Neural progenitor cell (in vitro differentiated cells): ENCODE measurements around the gene SMIM38. TPM values are rescaled to one million over a fixed set of nuclear protein-coding genes. Genes with fewer than 3 reads are reported as not detected.

Source experiments
- DNase-seq: peaks from one replicate; pipeline ENCODE4 v3.0.0-alpha.2; 2016; ENCODE audit warnings: low spot score
- H2AFZ ChIP-seq: fragments of 200-600 bp; sonication (generic); replicated peaks from 2 replicates; pipeline ENCODE4 v1.6.1; 2016; ENCODE audit warnings: antibody characterized with exemption
- H3F3A ChIP-seq: fragments of 200-600 bp; sonication (generic); 2 replicates; pipeline ENCODE4 v1.6.1; 2016; ENCODE audit warnings: antibody characterized with exemption, low read depth
- H3K27ac ChIP-seq: fragments of 200-600 bp; sonication (generic); 2 replicates; pipeline ENCODE4 v1.5.1; 2016; ENCODE audit warnings: mild to moderate bottlenecking
- H3K27me3 ChIP-seq: fragments of 200-600 bp; sonication (generic); 2 replicates; pipeline ENCODE4 v1.6.1; 2016; ENCODE audit warnings: mild to moderate bottlenecking, moderate library complexity
- H3K36me3 ChIP-seq: fragments of 200-600 bp; sonication (generic); 2 replicates; pipeline ENCODE4 v1.5.1; 2016
- H3K4me1 ChIP-seq: fragments of 200-600 bp; sonication (generic); 2 replicates; pipeline ENCODE4 v1.6.1; 2016; ENCODE audit warnings: mixed run types
- H3K4me2 ChIP-seq: fragments of 200-600 bp; sonication (generic); 2 replicates; pipeline ENCODE4 v1.6.1; 2016
- H3K4me3 ChIP-seq: fragments of 200-600 bp; sonication (generic); 2 replicates; pipeline ENCODE4 v1.5.1; 2016
- H3K79me2 ChIP-seq: fragments of 200-600 bp; sonication (generic); 2 replicates; pipeline ENCODE4 v1.6.1; 2016; ENCODE audit warnings: low read depth
- H3K9ac ChIP-seq: fragments of 200-600 bp; sonication (generic); 2 replicates; pipeline ENCODE4 v1.6.1; 2016
- H3K9me3 ChIP-seq: fragments of 200-600 bp; sonication (generic); 2 replicates; pipeline ENCODE4 v1.5.1; 2016; ENCODE audit warnings: low read depth
- H4K20me1 ChIP-seq: fragments of 200-600 bp; sonication (generic); 2 replicates; pipeline ENCODE4 v1.6.1; 2016; ENCODE audit warnings: low read depth
- H3K27ac Mint-ChIP-seq: 3 replicates; pipeline ENCODE4 v1.8.0; 2021; ENCODE audit warnings: mixed read lengths
- H3K27me3 Mint-ChIP-seq: 2 replicates; pipeline ENCODE4 v1.8.0; 2022; ENCODE audit warnings: low read depth, mild to moderate bottlenecking, inconsistent platforms, moderate library complexity, mixed read lengths; ENCODE audit not compliant: insufficient read depth
- H3K36me3 Mint-ChIP-seq: 3 replicates; pipeline ENCODE4 v1.8.0; 2021; ENCODE audit warnings: mixed read lengths
- H3K4me1 Mint-ChIP-seq: 3 replicates; pipeline ENCODE4 v1.8.0; 2021; ENCODE audit warnings: mixed read lengths
- H3K4me3 Mint-ChIP-seq: 3 replicates; pipeline ENCODE4 v1.8.0; 2021; ENCODE audit warnings: mild to moderate bottlenecking, moderate library complexity, mixed read lengths
- H3K9me3 Mint-ChIP-seq: 3 replicates; pipeline ENCODE4 v1.8.0; 2020; ENCODE audit warnings: mixed read lengths
- EZH2 ChIP-seq: fragments of 200-600 bp; sonication (generic); IDR thresholded peaks from 2 replicates; pipeline ENCODE4 v1.6.1; 2017; ENCODE audit warnings: antibody characterized with exemption, mild to moderate bottlenecking, moderate library complexity
- EZH2phosphoT487 ChIP-seq: fragments of 200-600 bp; sonication (generic); IDR thresholded peaks from 2 replicates; pipeline ENCODE4 v1.6.1; 2017; ENCODE audit warnings: antibody characterized with exemption
- total RNA-seq: library from RNA; depleted of rRNA; stranded (reverse); fragments of >200 nt; gene quantifications from 2 replicates; pipeline ENCODE4 v1.2.3, GENCODE V29; 2015; ENCODE audit warnings: low replicate concordance
- TF ChIP-seq, protein P1 (sequence below): fragments of 200-600 bp; sonication (generic); IDR thresholded peaks from 2 replicates; pipeline ENCODE4 v1.5.1; 2017; ENCODE audit warnings: antibody characterized with exemption, mild to moderate bottlenecking

The SMIM38 gene
- total RNA-seq, 1 donor from 2014 or later, result 2.0 TPM

- Histone ChIP-seq H3K4me1 (peaks cover 12% of the 10 kb centered on the region), H3K79me2 (no peaks in the 10 kb centered on the region), H3F3A (no peaks in the 10 kb centered on the region), H4K20me1 (no peaks in the 10 kb centered on the region), H3K4me3 (no peak overlapping the region), H3K27me3 (no peaks in the 10 kb centered on the region), H3K9me3 (no peaks in the 10 kb centered on the region), H3K27ac (no peak overlapping the region), H3K36me3 (no peaks in the 10 kb centered on the region), H2AFZ (no peak overlapping the region), H3K4me2 (no peak overlapping the region), H3K9ac (no peak overlapping the region)
- peaks cover 6% of the 10 kb centered on the region for H3K9me3 Mint-ChIP-seq
- H3K27ac Mint-ChIP-seq, result no peak overlapping the region
- peaks cover 18% of the 10 kb centered on the region for H3K27me3 Mint-ChIP-seq
- H3K4me3 Mint-ChIP-seq, result no peak overlapping the region
- peaks cover 12% of the 10 kb centered on the region for H3K4me1 Mint-ChIP-seq
- DNase-seq, result no peak
- TF ChIP-seq, protein P1, sequence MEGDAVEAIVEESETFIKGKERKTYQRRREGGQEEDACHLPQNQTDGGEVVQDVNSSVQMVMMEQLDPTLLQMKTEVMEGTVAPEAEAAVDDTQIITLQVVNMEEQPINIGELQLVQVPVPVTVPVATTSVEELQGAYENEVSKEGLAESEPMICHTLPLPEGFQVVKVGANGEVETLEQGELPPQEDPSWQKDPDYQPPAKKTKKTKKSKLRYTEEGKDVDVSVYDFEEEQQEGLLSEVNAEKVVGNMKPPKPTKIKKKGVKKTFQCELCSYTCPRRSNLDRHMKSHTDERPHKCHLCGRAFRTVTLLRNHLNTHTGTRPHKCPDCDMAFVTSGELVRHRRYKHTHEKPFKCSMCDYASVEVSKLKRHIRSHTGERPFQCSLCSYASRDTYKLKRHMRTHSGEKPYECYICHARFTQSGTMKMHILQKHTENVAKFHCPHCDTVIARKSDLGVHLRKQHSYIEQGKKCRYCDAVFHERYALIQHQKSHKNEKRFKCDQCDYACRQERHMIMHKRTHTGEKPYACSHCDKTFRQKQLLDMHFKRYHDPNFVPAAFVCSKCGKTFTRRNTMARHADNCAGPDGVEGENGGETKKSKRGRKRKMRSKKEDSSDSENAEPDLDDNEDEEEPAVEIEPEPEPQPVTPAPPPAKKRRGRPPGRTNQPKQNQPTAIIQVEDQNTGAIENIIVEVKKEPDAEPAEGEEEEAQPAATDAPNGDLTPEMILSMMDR, result no peak
- TF ChIP-seq EZH2 (no peak), EZH2phosphoT487 (no peak)
- H3K36me3 Mint-ChIP-seq, result no peaks in the 10 kb centered on the region
Observed at GRCh38 chr11:69187540-69188065, 31.9 kb downstream of the SMIM38 start.

- Mint-ChIP-seq H3K4me3 (no peak overlapping the region), H3K9me3 (peaks cover 6% of the 10 kb centered on the region), H3K27me3 (peaks cover 14% of the 10 kb centered on the region), H3K27ac (no peak overlapping the region), H3K36me3 (no peaks in the 10 kb centered on the region), H3K4me1 (peaks cover 12% of the 10 kb centered on the region)
- Histone ChIP-seq H3K9me3 (no peaks in the 10 kb centered on the region), H3K36me3 (no peaks in the 10 kb centered on the region), H3K79me2 (no peaks in the 10 kb centered on the region), H3K9ac (no peak overlapping the region), H4K20me1 (no peaks in the 10 kb centered on the region), H3F3A (no peaks in the 10 kb centered on the region), H3K4me3 (no peak overlapping the region), H3K27me3 (no peaks in the 10 kb centered on the region), H3K4me1 (peaks cover 12% of the 10 kb centered on the region), H3K4me2 (no peak overlapping the region), H2AFZ (no peak overlapping the region), H3K27ac (no peak overlapping the region)
- TF ChIP-seq EZH2phosphoT487, result no peak
- no peak for TF ChIP-seq EZH2
- TF ChIP-seq, protein P1, result no peak
- DNase-seq, result no peak
Observed at GRCh38 chr11:69189059-69189458, 33.3 kb downstream of the SMIM38 start.

GRCh38 chr11:69190796-69191536 lies 35.2 kb downstream of the SMIM38 start:
- Histone ChIP-seq H3K9me3 (no peaks in the 10 kb centered on the region), H3K4me3 (no peak overlapping the region), H3K79me2 (no peaks in the 10 kb centered on the region), H2AFZ (no peak overlapping the region), H3K36me3 (no peaks in the 10 kb centered on the region), H3F3A (no peaks in the 10 kb centered on the region), H3K4me1 (peaks cover 11% of the 10 kb centered on the region), H3K4me2 (no peak overlapping the region), H4K20me1 (no peaks in the 10 kb centered on the region), H3K9ac (no peak overlapping the region), H3K27me3 (no peaks in the 10 kb centered on the region), H3K27ac (no peak overlapping the region)
- Mint-ChIP-seq H3K4me1 (peaks cover 20% of the 10 kb centered on the region), H3K9me3 (peaks cover 15% of the 10 kb centered on the region), H3K27me3 (peaks cover 19% of the 10 kb centered on the region), H3K27ac (no peak overlapping the region), H3K4me3 (no peak overlapping the region), H3K36me3 (peaks cover 7% of the 10 kb centered on the region)
- no peak for DNase-seq
- TF ChIP-seq, protein P1, result no peak
- TF ChIP-seq EZH2, result no peak
- no peak for TF ChIP-seq EZH2phosphoT487
